LNCAP (cell line): ENCODE measurements around the gene TUBB8.

Experiments used
- CTCF ChIP-seq: fragments of 450-650 bp; IDR thresholded peaks from 2 replicates; pipeline ENCODE4 v1.5.1; 2017; ENCODE audit warnings: mild to moderate bottlenecking

The TUBB8 gene

GRCh38 chr10:79532-80215 is 30.6 kb upstream of the TUBB8 start:
- TF ChIP-seq CTCF: no peak

- TF ChIP-seq CTCF: no peak
These were observed 29.5 kb upstream of the TUBB8 start for GRCh38 chr10:78556-78955.

GRCh38 chr10:73543-74265 is 24.6 kb upstream of the TUBB8 start:
- TF ChIP-seq CTCF: peak; percentile 73
